ENCODE data around the gene OSBPL5.
"Not testable (repeated sequence)": the region's sequence is repeated elsewhere in the genome, so short reads cannot be mapped to it uniquely, and the experiment has no call there.

The OSBPL5 gene

DNA sequence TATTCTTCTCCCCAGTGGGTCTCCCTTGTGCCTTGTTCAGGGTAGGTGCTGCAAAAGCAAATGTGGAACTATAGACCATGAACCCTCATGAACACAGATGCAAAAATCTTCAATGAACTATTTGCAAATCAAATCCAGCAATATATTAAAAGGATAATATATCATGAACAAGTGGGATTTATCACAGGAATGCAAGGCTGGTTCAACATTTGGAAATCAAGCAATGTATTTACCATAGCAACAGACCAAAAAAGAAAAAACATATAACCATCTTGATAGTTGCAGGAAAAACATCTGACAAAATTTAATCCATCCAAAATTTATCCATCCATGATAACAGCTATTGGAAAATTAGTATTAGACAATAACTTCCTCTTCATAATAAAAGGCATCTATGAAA is 11.4 kb upstream of the OSBPL5 start:
- H3K9me3 Mint-ChIP-seq: peaks cover 17% of the 10 kb centered on the region
- no peaks in the 10 kb centered on the region for H3K36me3 Mint-ChIP-seq (ENCODE audit: low read depth)
- H3K27ac Mint-ChIP-seq: no peak overlapping the region
- H3K4me1 Mint-ChIP-seq (ENCODE audit: low read depth): no peaks in the 10 kb centered on the region
- H3K27me3 Mint-ChIP-seq (ENCODE audit: low read depth): no peaks in the 10 kb centered on the region
- H3K4me3 Mint-ChIP-seq: no peak overlapping the region

GRCh38 chr11:3175194-3175593 is 10.1 kb upstream of the OSBPL5 start:
- Mint-ChIP-seq H3K4me1 (ENCODE audit: low read depth) (no peaks in the 10 kb centered on the region), H3K4me3 (no peak overlapping the region), H3K9me3 (peaks cover 17% of the 10 kb centered on the region), H3K27ac (no peak overlapping the region), H3K36me3 (ENCODE audit: low read depth) (no peaks in the 10 kb centered on the region), H3K27me3 (ENCODE audit: low read depth) (no peaks in the 10 kb centered on the region)

GRCh38 chr11:3174387-3174786 is 9.3 kb upstream of the OSBPL5 start:
- no peak overlapping the region for H3K27ac Mint-ChIP-seq
- H3K36me3 Mint-ChIP-seq (ENCODE audit: low read depth): no peaks in the 10 kb centered on the region
- H3K4me1 Mint-ChIP-seq (ENCODE audit: low read depth): peaks cover 3% of the 10 kb centered on the region
- peaks cover 5% of the 10 kb centered on the region for H3K27me3 Mint-ChIP-seq (ENCODE audit: low read depth)
- H3K9me3 Mint-ChIP-seq: peaks cover 17% of the 10 kb centered on the region
- no peak overlapping the region for H3K4me3 Mint-ChIP-seq

GRCh38 chr11:3173795-3174194 is 8.7 kb upstream of the OSBPL5 start:
- Mint-ChIP-seq H3K27me3 (ENCODE audit: low read depth) (peaks cover 9% of the 10 kb centered on the region), H3K9me3 (peaks cover 17% of the 10 kb centered on the region), H3K4me1 (ENCODE audit: low read depth) (peaks cover 3% of the 10 kb centered on the region), H3K27ac (no peak overlapping the region), H3K4me3 (no peak overlapping the region), H3K36me3 (ENCODE audit: low read depth) (no peaks in the 10 kb centered on the region)

DNA sequence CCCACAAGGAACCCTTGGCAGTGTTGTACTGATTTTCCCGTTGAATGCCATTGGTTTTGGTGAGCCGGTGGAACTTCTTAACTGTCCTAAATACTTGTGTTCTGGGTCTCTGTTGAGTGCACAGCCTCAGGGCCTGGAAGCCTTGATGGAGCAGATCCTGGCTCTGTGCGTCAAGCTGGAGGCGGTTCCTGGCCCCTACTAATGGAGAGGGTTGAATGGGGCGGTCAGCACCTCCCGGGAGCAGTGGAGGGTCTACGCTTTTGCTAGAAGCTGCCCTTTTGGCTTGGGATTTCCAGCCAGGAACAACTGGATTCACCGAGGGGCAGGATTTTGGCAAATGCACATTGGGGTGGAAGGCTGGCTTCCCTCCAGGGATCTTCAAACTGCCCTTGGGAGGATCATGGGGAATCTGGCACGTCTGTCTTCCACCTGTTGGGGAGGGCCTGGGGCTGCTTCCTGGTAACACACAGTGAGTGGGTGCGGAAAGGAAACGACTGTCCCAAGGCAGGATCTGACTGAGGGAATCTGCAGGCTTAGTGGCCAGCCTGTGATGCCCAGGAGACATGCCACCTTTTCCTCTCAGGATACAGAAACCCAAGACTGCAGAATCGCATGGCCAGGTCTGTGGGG is 6.9 kb upstream of the OSBPL5 start:
- Mint-ChIP-seq H3K27ac (no peak overlapping the region), H3K4me1 (ENCODE audit: low read depth) (peaks cover 3% of the 10 kb centered on the region), H3K36me3 (ENCODE audit: low read depth) (no peaks in the 10 kb centered on the region), H3K27me3 (ENCODE audit: low read depth) (peaks cover 15% of the 10 kb centered on the region), H3K9me3 (peaks cover 13% of the 10 kb centered on the region), H3K4me3 (no peak overlapping the region)

GRCh38 chr11:3170756-3171650 is 5.9 kb upstream of the OSBPL5 start:
- H3K27me3 Mint-ChIP-seq (ENCODE audit: low read depth): peaks cover 15% of the 10 kb centered on the region
- H3K9me3 Mint-ChIP-seq: peaks cover 8% of the 10 kb centered on the region
- H3K4me3 Mint-ChIP-seq: no peak overlapping the region
- H3K4me1 Mint-ChIP-seq (ENCODE audit: low read depth): peaks cover 3% of the 10 kb centered on the region
- no peaks in the 10 kb centered on the region for H3K36me3 Mint-ChIP-seq (ENCODE audit: low read depth)
- no peak overlapping the region for H3K27ac Mint-ChIP-seq

GRCh38 chr11:3170044-3170755 is 5.1 kb upstream of the OSBPL5 start:
- Mint-ChIP-seq H3K9me3 (no peaks in the 10 kb centered on the region), H3K4me3 (peak overlapping the region; percentile 22), H3K27ac (no peak overlapping the region), H3K4me1 (ENCODE audit: low read depth) (peaks cover 3% of the 10 kb centered on the region), H3K27me3 (ENCODE audit: low read depth) (peaks cover 21% of the 10 kb centered on the region), H3K36me3 (ENCODE audit: low read depth) (no peaks in the 10 kb centered on the region)

DNA sequence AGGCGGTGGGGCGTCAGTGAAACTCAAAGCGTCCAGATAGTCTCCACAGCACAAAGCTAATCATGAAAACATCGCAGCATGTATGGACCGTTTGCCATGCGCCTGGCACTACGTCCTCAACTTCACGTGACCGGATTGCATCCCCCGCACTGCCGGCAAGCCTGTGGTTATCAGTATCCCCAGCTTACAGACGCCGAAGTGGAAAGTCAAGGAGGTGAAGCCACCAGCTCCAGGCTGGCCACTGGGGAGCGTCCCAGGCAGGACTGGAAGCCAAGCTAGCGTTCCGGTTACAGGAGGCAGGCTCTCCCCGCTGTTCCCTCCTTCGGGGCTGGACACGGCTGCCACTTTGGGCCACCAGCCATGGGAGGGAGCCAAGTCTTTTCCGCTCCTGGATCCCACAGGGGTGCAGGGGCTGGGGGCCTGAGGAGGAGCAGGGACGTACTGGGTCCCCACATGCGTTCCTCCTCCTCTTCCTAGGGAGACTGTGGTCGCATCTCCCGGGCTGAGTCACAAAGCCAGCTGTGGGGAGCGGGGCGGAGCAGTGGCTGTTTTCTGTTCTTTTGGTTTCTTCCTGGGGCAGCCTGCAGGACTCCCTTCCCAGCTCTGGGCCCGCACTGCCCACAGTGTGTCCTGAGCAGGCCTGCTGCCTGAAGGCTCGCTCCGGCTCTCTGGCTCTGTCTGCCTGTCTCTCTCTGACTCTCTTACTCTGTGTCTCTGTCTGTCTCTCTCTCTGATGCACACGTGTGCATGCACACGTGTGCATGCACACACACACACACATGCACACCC is 4.3 kb upstream of the OSBPL5 start:
- peaks cover 21% of the 10 kb centered on the region for H3K27me3 Mint-ChIP-seq (ENCODE audit: low read depth)
- peak overlapping the region; percentile 22 for H3K4me3 Mint-ChIP-seq
- H3K36me3 Mint-ChIP-seq (ENCODE audit: low read depth): no peaks in the 10 kb centered on the region
- peaks cover 3% of the 10 kb centered on the region for H3K4me1 Mint-ChIP-seq (ENCODE audit: low read depth)
- H3K9me3 Mint-ChIP-seq: no peaks in the 10 kb centered on the region
- H3K27ac Mint-ChIP-seq: no peak overlapping the region

DNA sequence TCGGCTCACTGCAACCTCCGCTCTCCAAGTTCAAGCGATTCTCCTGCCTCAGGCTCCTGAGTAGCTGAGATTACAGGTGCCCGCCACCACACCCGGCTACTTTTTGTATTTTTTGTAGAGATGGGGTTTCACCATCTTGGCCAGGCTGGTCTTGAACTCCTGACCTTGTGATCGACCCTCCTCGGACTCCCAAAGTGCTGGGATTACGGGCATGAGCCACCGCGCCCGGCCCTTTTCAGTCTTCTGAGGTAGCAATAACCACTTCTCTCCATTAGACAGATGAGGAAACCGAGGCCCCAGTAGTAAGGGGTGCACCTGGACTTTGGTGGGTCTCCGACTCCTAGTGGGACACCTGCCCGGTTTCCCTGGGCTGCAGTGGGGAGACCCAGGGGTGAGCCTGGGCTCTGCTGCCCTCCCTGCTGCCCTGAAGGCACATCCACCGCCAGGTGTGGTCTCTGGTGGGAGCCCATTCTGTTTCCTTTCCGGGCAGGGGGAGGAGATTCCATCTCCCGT is 3.7 kb upstream of the OSBPL5 start:
- H3K9me3 Mint-ChIP-seq; H3K4me1 Mint-ChIP-seq (ENCODE audit: low read depth): not testable (repeated sequence)

DNA sequence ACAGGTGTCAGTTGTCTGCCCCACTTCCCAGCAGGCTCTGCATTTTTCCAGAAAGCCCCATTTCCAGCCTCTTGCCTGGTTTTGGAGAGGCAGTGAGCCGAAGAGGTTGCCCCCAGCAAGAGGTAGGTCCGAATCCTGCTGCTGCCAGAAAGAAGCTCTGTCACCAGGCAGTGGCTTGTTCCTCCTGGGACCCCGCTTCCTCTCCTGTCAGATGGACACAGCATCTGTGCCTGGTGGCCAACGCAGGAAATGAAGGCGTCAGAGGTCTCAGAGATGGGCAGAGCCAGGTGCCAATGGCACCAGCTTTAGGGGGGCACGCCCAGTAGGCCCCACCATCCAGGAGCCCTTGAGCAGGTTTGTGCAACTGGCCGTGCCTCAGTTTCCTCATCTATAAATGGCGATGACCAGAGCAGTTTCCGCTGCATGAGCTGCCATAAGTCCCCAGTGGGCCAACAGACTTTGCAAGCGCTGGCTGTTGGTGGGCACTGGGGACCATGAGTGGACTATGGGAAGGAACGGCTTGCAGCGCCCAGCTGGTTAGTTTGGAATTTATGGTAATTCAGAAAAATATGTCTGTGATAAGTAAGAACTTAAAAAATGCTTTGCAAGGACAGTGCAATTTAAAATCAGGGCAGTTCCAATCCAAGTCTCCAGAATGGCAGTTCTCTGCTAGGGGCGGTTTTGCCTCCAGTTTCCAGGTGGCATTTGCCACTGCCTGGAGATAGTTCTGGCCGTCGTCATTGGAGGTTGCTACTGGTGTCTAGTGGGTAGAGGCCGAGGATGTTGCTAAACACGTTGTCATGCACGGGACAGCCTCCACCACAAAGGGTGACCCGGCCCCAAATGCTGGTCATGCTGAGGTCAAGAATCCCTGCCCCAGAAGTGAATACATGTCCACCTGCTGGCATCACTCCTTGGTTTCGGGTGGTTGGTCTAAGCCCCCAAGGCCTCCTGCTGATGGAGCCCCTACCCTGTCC is 2.3 kb upstream of the OSBPL5 start:
- Mint-ChIP-seq H3K36me3 (ENCODE audit: low read depth) (no peaks in the 10 kb centered on the region), H3K9me3 (no peaks in the 10 kb centered on the region), H3K27me3 (ENCODE audit: low read depth) (peaks cover 37% of the 10 kb centered on the region), H3K4me3 (no peak overlapping the region), H3K27ac (no peak overlapping the region), H3K4me1 (ENCODE audit: low read depth) (peaks cover 3% of the 10 kb centered on the region)

More for the DNA sequence above, 3.7 kb upstream of the OSBPL5 start:
- H3K27me3 Mint-ChIP-seq (ENCODE audit: low read depth): peaks cover 24% of the 10 kb centered on the region
- H3K36me3 Mint-ChIP-seq (ENCODE audit: low read depth); H3K4me3 Mint-ChIP-seq; H3K27ac Mint-ChIP-seq: not testable (repeated sequence)

DNA sequence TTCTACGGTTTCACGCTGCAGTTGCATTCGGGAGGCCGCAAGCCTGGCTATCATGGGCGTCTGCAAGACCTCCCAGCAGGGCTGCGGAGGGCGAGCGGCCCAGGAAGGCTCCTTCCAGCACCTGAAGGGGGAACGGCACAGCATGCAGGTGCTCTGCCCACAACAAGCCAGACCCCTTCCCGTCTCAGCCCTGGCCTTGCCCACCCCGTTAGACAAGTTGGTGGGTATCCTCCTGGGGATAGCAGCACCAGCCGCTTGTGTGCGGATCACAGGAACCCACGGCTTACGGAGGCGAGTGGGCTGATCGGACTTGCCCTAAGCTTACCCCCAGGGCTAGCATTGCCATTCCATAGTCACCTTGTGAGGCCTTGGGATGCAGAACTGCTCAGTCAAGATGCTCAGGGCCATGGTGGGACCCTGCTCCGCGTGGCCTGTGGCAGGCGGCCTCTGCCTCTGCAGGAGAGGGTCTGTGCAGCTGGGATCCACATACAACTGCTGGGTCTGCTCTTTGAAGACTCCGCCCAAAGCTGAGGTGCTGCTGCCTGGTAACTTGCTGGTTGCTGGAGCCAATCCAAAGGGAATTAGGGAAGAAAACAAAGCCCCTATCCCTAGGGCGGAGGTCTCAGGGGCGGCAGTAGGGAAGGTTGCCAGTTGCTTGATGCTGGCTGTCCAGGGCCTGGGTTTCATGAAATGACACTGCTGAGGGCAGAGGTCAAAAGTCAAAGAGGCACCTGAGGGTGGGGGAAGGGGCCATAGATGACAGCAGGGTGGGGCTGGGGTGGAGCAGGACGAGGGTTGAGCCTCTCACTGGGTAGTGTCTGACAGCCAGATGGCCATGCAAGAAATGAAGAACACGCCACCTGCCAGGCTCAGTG is 1.4 kb upstream of the OSBPL5 start:
- Mint-ChIP-seq H3K4me1 (ENCODE audit: low read depth) (peaks cover 3% of the 10 kb centered on the region), H3K27me3 (ENCODE audit: low read depth) (peaks cover 41% of the 10 kb centered on the region), H3K4me3 (no peak overlapping the region), H3K27ac (no peak overlapping the region), H3K36me3 (ENCODE audit: low read depth) (no peaks in the 10 kb centered on the region), H3K9me3 (no peaks in the 10 kb centered on the region)

DNA sequence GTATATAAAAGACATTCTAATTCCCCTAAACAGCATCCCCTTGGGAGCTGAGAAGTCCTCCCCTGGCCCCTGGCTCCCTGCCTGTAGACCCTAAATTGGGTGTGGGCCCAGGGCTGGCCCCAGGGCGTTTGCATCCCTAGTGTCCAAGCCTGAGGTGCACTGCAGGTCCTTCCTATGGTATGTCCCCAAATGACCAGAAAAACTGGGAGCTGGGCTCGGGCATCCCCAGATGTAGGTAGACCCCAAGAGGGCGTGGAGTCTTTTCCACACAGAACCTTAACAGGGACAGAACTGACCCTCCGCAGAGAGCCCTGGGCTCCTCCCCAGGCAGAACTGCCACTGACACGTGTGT is 782 bp upstream of the OSBPL5 start:
- Mint-ChIP-seq H3K4me1 (ENCODE audit: low read depth) (peaks cover 3% of the 10 kb centered on the region), H3K4me3 (peak overlapping the region; percentile 36), H3K27me3 (ENCODE audit: low read depth) (peaks cover 47% of the 10 kb centered on the region), H3K27ac (peak overlapping the region; percentile 1), H3K9me3 (no peaks in the 10 kb centered on the region), H3K36me3 (ENCODE audit: low read depth) (no peaks in the 10 kb centered on the region)

Data from T-helper 1 cell treated with Interleukin-12 subunit alpha and Interleukin-12 subunit beta and Interleukin-4 antibody, amounts not matched to agents 30 μg/mL and 1 μg/mL, for 36 hours (primary cell).